Gastroesophageal sphincter (tissue), 3 donors: ENCODE data around the gene STAP1.

ENCODE experiments used
- POLR2A ChIP-seq, 2 donors: fragments of 450-650 bp; IDR thresholded peaks; one replicate each; pipeline ENCODE4 v1.6.1; 2017; ENCODE audit warnings: antibody characterized with exemption in 2 of 2, mild to moderate bottlenecking in 2 of 2, moderate library complexity in 1 of 2
- POLR2AphosphoS5 ChIP-seq: sonication (generic); formaldehyde crosslinking; IDR thresholded peaks from one replicate; pipeline ENCODE4 v1.6.1; 2017; ENCODE audit warnings: antibody characterized with exemption
- TF ChIP-seq, protein P1 (sequence below), 4 experiments: fragments of 200-600 bp in 2 of 4; fragments of 450-650 bp in 2 of 4; sonication (generic) in 1 of 4; IDR thresholded peaks; one replicate each; pipeline ENCODE4 v1.5.1; 2017 to 2019; ENCODE audit warnings: antibody characterized with exemption in 4 of 4, mild to moderate bottlenecking in 2 of 4, moderate library complexity in 2 of 4

DNA sequence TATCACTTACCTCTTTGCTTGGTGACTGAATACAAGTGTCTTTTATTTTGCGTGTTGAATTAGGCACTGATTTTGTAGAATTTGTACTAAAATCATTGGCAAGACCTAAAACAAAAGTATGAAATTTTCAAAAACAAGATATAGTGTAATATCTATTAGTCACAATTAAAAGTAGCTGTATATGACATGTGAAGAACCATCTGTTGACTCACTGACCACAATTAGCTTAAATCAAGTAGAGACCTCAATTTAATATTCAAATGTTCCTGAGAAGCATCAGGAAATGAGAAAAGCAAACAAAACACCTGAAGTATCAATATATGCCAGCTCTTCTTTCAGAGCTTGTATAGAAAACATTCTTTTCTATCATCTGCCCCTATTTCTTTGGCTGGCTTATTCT, 18.7 kb upstream of the STAP1 start:
- TF ChIP-seq, protein P1, sequence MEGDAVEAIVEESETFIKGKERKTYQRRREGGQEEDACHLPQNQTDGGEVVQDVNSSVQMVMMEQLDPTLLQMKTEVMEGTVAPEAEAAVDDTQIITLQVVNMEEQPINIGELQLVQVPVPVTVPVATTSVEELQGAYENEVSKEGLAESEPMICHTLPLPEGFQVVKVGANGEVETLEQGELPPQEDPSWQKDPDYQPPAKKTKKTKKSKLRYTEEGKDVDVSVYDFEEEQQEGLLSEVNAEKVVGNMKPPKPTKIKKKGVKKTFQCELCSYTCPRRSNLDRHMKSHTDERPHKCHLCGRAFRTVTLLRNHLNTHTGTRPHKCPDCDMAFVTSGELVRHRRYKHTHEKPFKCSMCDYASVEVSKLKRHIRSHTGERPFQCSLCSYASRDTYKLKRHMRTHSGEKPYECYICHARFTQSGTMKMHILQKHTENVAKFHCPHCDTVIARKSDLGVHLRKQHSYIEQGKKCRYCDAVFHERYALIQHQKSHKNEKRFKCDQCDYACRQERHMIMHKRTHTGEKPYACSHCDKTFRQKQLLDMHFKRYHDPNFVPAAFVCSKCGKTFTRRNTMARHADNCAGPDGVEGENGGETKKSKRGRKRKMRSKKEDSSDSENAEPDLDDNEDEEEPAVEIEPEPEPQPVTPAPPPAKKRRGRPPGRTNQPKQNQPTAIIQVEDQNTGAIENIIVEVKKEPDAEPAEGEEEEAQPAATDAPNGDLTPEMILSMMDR (IDR thresholded peaks at IDR 0.05), result no peak
- no peak for TF ChIP-seq POLR2A (IDR thresholded peaks at IDR 0.05)
- TF ChIP-seq POLR2AphosphoS5, result no peak
